SIG-M5 treated with dmso at 0.1 percent for 504 hours (cell line): ENCODE results near the gene GAK.

Experiments used
- DNase-seq: peaks from one replicate; lab custom pipeline; 2025; ENCODE audit not compliant: unreplicated experiment; lab: John Stamatoyannopoulos, UW

Gene GAK

DNA sequence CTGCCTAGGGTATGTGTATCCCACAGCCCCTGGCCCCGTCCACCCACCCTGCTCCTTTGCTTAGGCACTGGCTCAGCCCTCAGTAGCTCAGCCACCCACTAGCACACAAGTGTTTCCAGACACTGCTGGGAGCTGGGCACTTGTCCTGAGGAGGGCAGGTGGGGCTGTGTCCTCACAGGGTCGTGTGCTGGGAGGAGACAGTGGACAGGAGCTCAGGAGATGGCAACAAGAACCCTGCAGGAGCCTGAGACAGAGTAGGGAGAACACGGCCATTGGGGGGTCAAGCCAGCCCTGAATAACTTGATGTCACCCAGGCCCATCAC, 100.7 kb downstream of the GAK start:
- no peak for DNase-seq

DNA sequence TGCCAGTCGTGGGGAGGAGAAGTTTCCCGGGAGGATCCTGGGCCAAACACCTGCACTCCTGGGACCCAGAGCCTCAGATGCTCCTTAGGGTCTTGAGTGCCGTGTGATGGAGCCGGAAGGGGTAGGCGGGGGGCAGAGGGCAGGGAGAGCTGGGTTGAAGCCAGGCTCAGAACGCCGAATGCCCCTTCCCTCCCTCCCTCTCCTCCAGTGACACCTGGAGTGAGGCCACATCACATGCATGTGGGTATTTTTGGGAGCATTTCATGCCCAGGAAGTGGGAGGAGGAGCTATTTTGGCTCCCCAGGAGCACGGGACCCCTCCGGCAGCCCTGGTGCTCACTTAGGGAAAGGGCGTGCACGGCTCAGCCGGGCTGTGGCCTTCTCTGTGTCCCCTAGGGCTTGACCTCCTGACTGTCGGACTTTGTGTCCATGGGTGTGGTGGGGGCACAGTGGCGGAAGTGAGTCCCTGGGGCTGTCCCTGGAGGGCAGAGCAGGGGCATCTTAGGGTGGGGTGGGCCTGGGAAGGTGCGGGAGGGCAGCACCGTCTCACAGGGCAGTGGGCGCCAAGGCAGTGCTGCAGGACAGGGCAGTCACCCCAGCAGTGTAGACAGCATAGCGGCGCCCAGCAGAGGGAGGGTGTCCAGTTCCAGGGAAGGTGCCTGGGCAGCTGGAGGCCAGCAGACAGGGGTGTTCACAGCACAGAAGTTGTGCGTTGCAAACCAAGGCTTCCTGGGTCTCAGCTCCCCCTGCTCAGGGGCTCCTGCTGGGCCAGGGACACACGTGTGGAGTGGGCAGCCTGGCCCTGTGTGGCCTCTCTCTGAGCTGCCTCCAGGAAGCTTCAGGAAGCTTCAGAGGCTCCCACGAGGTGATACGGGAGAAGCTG, 101.3 kb downstream of the GAK start:
- no peak for DNase-seq

DNA sequence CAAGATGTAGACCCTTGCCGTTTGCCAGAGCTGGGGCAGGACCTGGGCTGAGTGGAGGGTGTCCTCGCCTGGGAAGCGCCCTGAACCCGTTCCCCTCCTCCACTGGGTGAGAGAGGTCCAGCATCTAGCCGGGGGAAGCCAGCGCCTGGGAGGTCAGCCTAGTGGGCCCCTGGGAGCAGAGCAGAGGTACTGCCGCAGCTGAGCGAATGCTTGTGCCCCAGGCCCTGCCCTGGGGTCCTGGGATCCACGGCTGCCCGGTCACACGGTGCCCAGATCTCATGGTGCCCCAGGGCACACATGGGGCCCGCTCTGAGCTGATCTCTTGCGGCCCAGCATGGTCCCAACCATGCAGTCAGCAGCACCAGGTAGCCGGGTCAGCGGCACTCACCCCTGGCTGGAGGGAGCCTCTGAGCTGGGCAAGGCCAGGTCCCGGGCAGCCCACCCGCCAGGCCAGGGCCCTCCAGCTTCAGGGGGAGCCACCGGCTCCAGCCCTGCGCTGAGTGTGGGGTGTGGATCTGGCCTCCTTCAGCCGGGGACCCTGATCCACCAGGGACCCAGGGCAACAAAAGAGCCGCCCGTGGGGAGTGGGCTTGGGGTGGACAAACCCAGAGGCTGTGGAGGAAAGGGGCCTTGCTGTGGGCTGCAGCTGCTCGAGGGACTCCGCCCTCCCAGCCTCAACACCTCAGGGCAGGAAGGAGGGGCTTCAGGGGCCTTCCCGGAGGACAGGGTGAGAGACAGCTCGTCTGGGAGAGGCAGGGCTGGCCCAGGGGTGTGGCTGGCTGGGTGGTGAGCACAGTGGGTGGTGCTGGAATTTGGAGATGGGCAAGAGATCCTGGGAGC, 102.1 kb downstream of the GAK start:
- DNase-seq, result no peak

DNA sequence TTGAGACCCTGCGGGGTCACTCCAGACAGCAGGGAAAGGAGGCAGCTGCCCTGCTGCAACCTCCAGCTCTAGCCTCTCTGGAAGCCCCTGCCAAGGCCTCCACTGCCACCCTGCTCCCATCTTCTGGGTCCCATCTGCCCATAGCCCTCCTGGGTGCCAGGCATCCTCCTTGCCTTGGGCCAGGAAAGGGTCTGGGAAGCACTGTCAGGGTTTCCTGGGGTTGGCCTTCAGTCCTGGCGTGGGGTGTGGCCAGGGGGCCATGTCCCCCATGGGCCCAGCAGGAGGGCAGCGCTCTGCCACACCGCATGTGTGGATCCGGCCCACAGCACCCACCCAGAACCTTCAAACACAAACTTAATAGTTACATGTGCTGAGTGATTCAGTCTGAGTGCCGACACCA, 102.8 kb downstream of the GAK start:
- DNase-seq, result no peak

DNA sequence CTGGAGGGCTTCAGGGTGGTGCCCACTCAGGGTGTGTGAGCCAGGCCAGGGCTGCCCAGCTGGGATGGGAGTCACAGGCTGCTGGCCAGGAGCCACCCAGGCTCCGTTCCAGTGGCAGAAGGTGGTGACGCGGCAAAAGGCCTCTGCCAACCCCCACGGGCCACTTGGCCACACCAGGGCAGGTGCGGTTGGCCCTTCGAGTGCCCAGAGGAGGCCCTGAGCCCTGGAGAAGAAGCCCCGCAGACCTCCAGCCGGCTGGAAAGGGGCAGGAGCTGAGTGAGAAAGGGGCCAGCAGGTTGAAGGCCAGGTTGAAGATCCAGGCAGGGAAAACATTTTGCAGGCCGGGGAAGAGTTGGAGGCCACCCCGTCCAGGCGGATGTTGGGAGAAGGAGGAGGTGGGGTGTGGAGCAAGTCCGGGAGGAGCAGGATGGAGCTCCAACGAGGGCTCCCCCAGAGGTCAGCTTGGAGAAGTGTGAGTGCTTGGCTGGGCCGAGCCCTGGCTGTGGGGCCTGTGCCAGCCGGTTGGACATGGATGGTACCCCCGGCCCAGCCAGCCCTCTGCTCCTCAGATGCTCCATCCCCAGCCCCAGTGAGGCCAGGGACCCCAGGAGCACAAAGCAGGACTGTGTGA, 103.4 kb downstream of the GAK start:
- no peak for DNase-seq

DNA sequence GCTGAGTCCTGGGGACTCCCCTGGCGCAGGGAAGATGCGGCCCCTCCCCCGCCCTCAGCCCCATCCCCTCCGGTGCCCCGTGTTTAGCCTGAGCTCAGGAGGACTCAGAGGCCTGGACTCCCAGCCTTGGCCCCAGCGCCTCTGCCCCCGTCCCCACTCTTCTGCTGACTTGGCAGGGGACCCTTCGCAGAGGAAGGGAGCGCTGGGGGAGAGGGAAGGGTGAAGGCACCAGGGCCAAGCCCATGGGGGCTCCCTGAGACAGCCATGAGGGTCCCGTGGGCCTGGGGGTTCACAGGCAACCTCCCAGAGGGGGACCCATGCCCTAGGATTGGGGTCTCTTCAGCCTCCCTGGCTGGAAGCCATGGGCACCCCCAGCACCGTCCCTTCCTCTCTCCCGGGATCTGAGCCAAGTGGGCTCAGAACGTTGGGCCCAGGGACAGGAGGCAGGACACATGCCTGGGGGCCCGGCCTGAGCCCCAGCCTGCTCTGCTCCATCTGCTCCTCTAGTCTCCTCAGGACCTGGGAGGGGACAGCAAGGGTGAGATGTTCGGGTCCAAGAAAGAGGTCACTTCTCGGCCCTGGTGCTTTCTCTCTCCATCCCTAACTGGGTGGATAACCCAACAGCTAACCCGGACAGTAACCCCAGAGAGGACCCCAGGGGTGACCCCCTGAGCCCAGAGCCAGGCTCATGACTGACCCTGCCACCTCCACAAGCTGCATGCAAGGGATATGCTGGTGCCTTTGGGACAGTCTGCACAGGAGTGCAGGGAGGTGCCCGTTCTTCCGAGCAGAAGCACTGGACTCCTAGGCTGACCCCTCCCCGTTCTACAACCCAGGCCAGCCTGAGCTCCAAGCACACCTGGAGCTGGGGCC, 104.7 kb downstream of the GAK start:
- DNase-seq, result no peak

DNA sequence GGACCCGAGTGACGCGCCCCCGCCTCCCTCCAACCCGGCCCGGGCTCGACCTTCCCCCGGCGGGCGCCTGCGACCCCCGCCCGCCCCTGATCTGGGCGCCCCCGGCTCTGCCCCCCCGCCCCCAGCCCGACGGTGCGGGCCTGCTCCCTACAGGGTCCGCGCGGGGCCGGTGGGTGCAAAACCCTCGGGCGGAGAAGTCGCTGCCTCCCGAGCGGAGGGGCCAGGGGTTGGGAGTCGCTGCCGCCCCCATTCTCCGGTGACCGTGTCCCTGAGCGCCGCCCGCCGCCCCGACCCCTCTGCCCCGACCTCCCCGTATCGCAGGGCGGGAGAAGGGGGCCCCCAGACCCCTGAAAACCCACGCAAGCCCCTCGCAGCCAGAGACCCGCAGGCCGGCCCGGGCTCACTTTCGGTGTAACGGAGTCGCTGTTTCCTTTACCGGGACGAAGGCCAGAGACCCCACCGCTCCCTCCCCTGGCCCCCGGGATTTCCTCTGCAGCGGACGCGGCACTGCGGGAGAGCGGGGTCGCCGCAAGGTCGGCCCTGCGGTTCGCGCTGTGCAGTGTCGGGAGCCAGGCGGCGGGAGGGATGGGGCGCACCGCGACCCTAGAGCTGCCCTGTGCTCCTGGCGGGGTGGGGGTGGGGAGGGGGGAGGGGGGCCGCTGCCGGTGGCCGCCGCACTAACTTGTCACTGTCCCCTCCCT, 105.5 kb downstream of the GAK start:
- no peak for DNase-seq

DNA sequence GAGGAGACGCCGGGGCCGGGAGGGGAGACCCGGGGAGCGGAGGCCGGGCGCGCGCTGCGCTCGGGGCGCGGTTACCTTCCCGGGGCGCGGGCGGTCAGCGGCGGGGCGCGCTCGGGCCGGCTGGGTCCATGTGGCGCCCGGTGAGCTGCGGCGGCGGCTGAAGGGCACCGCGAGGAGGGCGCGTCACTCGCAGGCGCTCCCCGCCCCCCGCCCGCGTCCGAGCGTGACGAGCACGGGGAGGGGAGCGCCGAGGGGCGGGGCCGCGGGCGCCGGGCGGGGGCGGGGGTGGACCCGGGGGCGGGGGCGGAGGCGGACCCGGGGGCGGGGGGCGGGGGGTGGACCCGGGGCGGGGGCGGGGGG, 106.2 kb downstream of the GAK start, which contains the start of gene CPLX1:
CPLX1 (minus strand) TSS at position 159 of the 360 bp plus-strand sequence. CDS start 1,607 bp downstream, outside the sequence.
- no peak for DNase-seq

DNA sequence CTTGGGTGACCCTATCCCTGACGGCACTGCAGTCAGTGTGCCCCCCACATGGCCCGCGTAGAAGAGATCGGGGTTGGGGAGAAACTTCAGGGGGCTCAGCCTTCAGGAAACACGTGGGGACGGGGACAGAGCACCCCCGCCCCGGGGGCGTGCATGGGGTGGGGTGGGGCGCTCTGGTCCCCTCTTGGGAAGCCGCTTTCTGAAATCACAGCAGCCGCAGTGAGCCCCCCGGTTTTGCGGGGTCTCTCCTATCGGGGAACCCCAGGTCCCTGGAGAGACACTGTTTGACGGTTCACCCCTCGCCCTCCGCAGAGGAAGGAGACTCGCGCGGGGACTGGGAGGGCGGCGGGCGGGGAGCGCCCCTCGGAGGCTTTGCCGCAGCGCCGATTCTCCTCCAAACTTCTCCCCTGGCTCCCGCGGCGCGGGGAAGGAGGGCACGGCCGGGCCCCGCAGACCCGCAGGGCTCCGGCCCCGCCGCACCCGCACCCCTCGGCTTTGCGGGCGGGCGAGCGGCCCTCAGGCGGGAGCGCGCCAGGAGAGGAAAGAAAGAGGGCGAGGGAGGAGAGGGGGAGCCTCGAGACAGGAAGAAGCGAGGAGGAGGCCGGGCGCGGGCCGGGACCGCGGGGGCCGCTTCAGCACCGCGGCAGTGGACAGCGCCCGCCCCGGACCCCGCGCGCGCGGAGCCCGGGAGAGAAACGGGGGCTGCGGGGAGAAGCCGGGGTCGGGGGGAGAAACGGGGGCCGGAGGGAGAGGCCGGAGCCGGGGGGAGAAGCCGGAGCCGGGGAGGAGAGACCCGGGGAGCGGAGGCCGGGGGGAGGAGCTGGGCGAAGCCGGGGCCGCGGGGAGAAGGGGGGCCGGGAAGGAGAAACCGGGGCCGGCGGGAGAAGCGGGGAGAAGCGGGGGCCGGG, 106.8 kb downstream of the GAK start:
- no peak for DNase-seq

DNA sequence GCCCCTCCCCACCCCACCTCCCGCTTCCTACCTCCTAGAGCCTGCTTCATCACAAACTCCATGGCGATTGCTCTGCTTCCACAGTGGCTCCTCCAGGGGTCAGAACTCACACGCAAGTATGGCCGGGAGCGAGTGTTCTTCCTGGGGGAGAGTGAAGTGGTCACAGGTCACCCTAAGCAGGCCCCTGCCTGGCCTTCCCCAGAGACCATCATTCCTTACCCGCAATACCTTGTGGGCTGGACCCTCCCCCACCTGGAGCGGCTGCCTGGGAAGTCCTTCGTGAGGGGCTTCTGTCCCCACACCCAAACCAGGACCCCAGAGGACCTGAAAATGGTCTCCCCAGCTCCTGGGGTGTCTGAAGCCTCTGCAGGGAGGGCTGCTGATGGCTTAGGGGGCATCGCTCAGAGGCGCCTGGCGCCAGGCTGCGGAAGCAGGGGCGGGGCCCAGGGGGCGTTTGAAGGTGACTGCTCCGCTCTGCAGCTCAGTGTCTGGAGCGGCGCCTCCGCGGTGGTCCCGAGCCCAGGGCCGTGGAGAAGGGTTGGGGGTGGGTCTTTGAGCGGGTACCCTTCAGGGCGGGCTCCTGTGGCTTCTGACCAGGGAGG, 107.6 kb downstream of the GAK start:
- DNase-seq, result no peak

DNA sequence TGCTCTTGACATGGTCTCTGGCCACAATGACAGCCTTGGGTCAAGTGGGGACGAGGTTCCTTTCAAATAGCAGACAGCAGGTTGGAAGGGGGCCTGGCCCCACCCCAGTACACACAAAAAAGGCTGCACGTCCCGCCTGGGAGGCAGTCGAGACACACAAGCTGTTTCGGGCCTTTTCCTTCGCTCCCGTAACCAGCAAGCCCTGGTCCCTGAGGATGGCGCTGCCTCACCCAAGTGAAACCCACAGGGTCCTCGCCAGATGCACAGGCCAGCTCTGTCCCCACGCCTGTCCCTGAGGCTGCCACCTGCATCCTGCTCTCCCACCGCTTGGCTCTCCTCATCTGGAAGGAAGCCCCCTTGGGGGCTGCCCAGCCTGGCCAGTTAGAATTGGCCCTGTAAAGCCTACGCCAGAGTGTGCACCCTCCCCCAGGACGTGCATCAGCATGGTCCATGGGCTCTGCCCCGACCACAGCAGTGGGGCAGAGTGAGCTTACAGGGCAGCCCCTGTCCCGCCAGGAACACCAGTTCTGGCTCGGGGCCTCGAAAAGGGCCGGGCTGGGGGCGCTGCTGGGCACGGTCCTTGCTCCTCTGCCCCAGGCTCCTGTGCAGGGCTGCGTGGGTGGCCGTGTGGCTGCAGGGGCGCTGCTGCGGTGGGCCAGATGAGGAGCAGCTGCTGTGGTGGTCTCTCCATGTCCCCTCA, 108.2 kb downstream of the GAK start:
- no peak for DNase-seq

DNA sequence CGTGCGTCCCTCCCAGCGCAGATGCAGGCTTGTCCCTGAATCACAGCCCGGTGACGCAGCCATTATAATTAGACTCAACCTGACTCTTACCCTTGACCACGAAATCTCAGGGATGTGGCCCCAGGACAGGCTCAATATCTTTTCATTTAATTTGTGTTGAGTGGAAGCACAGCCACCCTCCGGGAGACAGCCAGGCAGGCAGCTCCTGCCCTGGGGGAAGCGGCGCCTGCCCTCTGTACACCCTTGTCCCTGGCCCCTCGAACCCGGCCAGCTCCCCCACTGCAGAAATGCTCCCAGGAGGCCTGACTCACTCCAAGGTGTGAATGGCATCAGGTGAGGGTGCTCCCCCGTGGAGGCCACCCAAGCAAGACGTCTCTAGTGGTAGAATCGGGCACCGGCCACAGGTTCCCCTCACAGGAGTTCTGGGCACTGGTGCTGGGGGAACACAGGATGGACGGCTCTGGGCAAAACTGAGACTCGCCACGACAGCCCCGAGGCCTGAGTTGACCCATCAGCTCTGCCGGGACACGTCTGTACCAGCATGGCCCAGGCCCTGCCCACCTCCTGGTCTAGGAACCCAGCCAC, 108.8 kb downstream of the GAK start:
- DNase-seq, result no peak

DNA sequence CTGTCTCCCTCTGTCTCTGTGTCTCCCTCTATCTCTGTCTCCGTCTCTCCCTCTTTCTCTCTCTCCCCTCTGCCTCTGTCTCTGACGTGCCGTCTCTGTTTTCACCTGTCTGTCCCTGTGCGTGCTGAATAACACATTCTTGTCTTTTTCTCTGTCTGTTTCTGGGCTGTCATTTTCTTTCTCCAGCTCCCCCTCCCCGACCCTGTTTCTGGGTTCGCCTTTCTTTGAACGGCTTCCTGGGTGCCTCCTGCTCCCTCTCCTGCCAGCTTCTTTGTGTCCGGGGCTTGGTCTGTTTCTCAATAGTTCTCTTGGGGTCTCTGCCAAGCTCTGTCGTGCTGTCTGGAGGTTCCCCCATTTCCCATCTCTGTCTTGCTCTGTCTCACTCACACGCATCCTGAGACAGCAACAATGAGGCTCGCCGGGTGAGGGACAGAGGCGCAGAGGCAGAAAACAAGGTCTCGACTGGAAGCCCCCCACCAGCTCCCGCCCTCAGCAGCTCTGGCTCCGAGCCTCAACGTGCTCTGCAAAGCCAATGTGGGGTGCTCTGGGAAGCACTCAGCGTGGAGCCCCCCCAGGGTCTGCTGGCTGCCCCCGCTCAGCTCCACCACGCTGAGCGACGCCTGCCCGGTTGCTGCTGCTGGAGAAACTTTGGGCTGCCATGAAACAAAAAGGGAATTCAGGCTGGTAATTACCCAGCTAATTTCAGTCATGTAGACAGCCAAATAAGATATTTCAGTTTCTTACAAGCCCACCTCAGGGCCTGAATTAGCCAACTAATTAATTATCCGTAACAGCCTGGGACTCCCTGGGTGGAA, 109.5 kb downstream of the GAK start:
- DNase-seq, result no peak

DNA sequence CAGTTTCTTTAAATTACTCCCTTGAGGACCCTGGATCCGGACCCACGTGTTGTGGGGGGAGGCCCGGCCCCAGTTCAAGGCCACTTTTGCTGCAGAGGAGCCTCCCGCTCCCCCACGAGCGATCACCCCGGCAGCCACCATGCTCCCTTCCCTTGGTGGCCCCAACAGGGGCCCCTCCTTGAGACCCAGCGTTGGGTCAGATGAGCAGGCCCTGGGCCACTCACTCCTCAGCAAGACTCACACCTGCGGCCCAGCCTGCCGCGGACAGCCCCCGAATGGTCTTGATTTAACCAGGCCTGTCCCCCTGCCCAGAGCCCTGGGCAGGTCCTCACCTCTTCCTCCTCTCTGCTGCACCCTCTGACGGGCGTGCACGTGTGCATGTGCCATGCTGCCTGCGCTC, 110.5 kb downstream of the GAK start:
- no peak for DNase-seq

DNA sequence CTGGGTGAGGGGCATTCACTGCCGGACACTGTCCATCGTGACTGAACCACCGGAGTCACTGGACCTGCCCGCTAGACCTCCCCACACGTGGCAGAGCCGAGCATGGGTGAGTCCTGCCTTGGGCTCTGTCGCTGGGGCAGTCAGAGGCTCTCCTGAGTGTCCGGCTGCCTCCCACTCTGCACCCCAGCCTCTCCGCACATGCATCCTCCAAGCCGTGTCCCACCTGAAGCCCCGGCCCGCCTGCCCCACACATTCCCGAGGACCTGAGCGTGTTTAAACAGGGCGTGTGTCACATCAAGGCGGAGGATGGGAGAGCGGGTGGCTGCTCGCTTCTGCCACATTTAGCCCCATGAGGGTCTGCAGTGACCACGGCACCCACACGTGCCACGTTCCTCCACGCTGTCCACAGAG, 110.9 kb downstream of the GAK start:
- DNase-seq, result no peak

DNA sequence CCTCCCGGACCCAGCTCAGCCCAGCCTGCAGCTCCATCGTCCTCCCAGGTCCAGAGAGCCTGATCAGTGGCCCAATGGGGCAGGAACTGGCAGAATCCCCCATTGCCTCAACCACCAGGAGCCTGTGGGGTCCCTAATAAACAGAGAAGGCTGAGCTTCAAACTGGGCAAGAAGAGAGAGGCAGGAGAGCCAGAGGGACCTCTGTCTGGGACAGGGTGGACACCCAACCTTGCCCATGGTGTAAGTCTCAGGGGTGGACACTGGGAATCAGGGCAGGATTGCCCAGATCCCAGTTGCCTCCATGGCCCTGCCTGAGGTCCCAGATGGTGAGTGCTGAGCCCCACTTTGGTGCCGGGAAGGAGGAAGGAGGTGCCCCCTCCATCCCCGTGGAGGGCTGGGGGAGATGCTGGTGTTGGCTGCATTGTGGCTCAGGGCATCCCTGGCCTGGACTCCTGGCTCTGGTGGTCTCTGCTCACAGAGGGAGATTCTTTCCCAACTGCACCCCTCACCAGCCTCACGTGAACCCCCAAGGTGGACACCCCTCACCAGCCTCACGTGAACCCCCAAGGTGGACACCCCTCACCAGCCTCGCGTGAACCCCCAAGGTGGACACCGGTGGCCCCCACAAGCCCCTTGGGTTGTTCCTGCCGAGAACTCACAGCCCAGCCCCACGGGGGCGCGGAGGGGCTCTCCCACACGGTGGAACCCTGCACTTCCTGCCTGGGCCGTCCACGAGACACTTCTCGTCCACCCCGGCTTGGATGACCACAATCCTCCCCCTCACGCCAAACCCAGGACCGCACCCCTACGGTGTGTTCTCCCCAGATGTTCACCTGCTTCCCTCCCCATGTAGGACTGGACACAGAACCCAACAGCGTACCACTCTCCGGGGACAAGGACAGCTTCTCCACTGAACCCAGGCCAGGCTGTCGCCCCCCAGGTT, 111.6 kb downstream of the GAK start:
- DNase-seq, result no peak
